Activated effector memory CD4-positive, alpha-beta T cell treated with anti-CD3 and anti-CD28 coated beads, Interleukin-2, amount 50 U/mL, for 16 hours (primary cell): ENCODE data around the gene OR2T34.
"Not testable (repeated sequence)": the region's sequence is repeated elsewhere in the genome, so short reads cannot be mapped to it uniquely, and the experiment has no call there.

Experiments used
- DNase-seq: peaks from one replicate; pipeline ENCODE4 v3.0.0-alpha.2; 2020

OR2T34 gene, protein sequence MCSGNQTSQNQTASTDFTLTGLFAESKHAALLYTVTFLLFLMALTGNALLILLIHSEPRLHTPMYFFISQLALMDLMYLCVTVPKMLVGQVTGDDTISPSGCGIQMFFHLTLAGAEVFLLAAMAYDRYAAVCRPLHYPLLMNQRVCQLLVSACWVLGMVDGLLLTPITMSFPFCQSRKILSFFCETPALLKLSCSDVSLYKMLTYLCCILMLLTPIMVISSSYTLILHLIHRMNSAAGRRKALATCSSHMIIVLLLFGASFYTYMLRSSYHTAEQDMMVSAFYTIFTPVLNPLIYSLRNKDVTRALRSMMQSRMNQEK

GRCh38 chr1:248574657-248575056 is at the start of gene OR2T34:
TSS of gene OR2T34 (minus strand) at chr1:248574757. CDS start at chr1:248574757, 0 bp downstream.
- not testable (repeated sequence) for DNase-seq

DNA sequence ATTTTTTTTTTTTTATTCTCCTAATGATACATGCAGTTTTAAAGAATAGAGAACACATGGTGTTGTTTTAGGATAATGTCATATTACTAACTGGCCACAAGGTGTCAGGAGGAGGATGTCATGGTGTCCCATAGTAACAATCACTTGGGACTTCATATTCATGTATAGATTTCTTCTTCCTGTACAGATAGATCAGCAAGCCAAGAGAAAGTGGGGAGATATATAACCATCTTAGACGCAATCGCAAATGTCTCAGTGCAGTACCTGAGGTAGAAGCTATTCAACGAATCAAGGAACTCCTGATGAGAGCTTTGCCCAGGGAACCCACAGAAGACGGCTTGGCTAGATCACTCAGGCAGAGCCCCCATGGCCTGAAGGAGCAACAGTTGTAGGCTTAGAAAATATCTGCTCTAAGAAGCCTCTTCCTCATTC is 48.0 kb upstream of the OR2T34 start:
- DNase-seq, result no peak

DNA sequence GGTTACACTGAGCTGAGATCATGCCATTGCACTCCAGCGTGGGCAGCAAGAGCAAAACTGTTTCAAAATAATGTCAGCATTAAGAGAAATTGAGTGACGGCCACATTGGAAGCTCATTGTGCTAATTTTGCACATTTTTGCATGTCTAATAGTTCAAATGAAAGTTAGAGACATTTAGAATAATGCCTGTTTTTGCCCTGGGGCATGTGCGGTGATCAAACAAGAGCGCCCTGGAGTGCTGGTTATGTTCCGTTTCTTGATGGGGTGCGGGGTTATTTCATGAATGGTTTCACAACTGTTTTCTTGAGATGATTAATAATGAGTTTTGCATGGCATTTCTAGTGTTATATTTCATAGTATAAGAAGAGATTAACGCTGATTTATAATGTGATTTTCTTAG is 47.2 kb upstream of the OR2T34 start:
- DNase-seq, result no peak

DNA sequence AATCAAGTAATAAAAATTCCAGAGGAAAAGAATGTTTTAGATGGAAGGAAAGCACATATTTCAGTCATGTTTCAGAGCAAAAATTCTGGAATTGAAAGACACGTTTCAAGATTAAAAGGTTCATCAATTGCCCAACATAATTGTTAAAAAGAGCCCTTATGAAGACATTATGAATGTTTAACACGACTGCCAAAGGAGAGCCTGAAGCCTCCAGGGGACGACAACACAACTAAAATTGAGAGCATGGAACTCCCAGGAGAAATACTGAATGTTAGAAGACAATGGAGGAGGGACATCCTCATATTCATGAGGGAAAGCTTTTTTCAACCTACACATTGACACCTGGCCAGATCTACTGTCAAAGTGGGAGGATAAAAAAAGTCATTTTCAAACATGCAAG is 44.3 kb upstream of the OR2T34 start:
- DNase-seq, result peak; percentile 80

DNA sequence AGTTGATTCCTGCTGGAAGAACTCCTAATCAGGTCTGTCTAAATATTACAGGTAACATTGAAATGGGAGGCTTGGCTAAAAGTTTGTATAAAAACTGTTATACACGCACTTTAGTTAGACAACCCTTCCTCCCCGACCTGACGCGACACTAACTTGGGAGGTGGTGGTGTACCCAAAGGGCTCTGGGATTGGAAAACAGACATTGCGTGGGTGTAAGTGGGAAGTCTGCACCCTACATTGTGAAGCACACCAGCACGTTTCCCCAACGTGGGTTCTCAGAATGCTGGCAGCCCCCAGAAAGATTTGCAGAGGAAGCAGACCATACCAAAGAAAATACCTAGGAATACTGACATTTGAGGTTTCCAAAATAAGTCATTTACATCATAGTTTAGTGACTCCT is 43.6 kb upstream of the OR2T34 start:
- no peak for DNase-seq

DNA sequence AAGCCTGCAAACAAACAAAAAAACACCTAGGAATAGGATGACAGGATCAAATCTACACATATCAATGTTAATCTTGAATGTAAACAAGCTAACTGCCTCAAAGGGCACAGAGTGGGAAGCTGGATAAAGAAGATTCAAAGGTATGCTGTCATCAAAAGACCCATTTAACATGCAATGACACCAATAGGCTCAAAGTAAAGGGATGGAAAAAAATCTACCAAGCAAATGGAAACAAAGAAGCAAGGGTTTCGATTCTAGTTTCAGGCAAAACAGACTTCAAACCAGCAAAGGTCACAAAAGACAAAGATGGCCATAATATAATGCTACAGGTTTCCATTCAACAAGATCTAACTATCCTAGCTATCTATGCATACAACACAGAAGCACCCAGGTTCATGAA is 39.2 kb upstream of the OR2T34 start:
- no peak for DNase-seq

GRCh38 chr1:248611883-248612414 is 37.4 kb upstream of the OR2T34 start:
- no peak for DNase-seq

GRCh38 chr1:248610301-248610700 is 35.7 kb upstream of the OR2T34 start:
- no peak for DNase-seq

DNA sequence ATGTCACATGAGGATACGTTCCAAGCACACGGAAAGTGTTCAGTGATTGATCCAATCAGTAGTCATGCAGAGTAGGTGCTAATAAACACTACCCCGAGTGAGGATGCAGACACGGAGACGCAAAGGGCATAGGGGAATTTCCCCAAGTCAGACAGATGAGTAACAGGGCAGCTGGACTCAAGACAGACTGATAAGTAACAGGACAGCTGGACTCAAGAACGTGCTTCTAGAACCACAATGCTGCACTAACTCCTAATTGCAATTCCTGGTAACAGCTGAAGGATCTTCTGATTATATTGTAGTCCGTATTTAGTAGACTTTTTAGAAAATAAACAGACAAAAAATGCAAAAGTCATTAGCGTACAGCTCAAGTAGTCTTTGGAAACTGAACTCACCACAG is 24.8 kb upstream of the OR2T34 start:
- DNase-seq, result no peak

- DNase-seq, result no peak
Measured at GRCh38 chr1:248597589-248597988, 23.0 kb upstream of the OR2T34 start, which contains the start of gene OR2T10. TSS of gene OR2T10 (minus strand) at chr1:248597700. CDS start at chr1:248593768, 3,932 bp downstream.

DNA sequence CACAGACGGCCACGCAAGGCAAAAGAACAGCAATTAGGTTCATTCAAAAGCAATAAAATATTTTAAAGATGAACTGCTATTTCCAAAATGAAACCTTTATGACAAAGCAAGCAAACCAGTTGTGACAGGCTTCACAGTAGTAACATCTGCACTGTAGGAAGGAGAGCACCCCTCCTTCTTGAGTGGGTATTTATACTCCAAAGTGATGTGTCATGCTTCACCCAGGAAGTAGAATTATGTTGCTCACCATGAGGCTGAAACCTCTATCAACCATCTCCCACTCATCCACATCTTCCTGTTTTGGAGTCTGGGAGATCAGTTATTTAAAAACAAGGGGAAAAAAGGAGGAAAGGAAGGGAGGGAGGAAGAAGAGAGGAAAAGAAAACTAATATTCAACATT is 22.1 kb upstream of the OR2T34 start:
- DNase-seq, result no peak

DNA sequence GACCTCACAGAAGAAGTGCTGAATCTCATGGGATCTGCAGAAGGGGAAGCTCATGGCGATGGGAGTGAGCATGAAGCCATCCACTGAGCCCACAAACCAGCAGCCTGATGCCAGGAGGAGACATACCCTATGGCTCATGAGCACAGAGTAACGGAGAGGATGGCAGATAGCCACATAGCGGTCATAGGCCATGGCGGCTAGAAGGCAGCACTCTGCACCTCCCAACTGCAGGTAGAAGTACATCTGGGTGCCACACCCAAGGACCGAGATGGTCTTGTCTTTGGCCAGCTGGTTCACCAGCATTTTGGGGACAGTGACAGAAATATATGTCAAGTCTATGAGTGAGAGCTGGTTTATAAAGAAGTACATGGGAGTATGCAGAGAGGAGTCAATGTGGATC is 18.7 kb upstream of the OR2T34 start:
- no peak for DNase-seq

- no peak for DNase-seq
Measured at GRCh38 chr1:248592655-248593054, 18.1 kb upstream of the OR2T34 start.

GRCh38 chr1:248590055-248590454 is 15.5 kb upstream of the OR2T34 start:
- DNase-seq, result no peak

DNA sequence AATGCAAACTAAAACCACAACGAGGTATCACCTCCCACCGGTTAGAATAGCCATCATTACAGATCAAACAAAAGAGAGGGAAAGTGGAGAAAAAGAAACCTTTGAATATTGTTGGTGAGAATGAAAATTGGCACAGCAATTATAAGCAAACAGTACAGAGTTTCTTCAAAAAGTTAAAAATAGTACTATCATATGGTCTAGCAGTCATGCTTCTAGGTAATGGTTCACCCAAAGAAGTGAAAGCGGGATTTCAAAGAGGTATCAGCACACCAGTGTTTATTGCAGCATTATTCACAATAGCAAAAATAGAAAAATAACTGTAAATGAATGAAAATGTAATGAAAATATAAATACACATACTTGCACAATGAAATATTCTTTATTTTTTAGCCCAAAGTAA is 14.8 kb upstream of the OR2T34 start:
- DNase-seq, result no peak

GRCh38 chr1:248585266-248585665 is 10.7 kb upstream of the OR2T34 start:
- DNase-seq, result no peak

- no peak for DNase-seq
Measured at GRCh38 chr1:248576260-248576980, 1.9 kb upstream of the OR2T34 start.

GRCh38 chr1:248573856-248574255 is 701 bp downstream of the OR2T34 start:
- not testable (repeated sequence) for DNase-seq

GRCh38 chr1:248572049-248572448 is 2.5 kb downstream of the OR2T34 start:
- not testable (repeated sequence) for DNase-seq

- not testable (repeated sequence) for DNase-seq
Measured at GRCh38 chr1:248570811-248571210, 3.7 kb downstream of the OR2T34 start.

- not testable (repeated sequence) for DNase-seq
Measured at GRCh38 chr1:248569049-248569448, 5.5 kb downstream of the OR2T34 start.

GRCh38 chr1:248565530-248566373 is 8.8 kb downstream of the OR2T34 start:
- DNase-seq, result not testable (repeated sequence)

DNA sequence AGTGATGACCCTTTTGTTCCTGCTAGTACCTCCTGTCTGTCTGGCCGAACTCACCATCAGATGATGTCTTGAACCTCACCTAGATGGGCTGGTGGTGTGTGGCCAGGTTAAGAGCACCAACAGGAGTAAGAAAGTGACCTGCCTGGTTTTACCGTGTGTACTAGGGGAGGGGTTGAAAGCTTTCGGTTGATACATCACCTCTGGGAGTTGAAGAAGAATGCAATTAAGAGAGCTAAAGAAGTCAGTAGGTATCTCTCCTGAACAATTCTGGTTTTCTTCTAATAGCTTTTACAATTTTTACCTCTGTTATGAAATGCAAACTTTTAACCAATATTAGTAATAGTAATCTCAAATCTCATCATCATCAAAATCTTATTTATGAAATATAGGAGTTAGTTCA is 11.9 kb downstream of the OR2T34 start, which contains the start of gene OR2T29:
Gene OR2T29, minus strand, starts transcription at position 101 of the 400 bp plus-strand sequence. CDS start 3,281 bp downstream, outside the sequence.
- not testable (repeated sequence) for DNase-seq
